Measurements from ENCODE around the gene BMP8A.

Gene BMP8A

DNA sequence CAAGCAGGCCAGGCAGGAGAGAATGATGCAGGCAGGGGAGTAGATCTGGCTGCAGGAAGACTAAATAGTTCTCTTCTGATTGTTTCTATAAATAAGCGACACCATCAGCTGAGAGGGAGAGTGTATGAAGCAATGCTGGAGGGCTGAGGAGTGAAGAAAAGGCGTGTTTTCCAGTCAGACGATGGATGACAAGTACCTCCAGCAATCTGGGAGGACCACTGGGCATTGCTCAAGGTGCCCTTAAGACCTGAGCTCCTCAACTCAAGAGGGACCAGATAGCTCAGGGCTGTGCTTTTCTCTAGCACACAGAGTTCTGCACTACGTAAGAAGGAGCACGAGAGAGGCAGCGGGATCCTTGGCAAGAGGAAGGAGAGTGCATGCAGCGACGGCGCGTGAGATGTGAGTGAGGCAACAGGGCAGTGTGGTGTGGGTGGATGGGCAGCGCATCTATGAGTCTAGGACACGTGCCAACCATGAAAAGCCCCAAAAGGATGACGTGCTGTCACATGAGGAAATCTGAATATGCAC is 49.1 kb downstream of the BMP8A start:
- Histone ChIP-seq H3K4me1 (ENCODE audit: control insufficient read depth in 2 of 2, insufficient read depth in 2 of 2, low read length in 2 of 2) (no peaks in the 10 kb centered on the region), H3K27me3 (ENCODE audit: control insufficient read depth in 2 of 2, insufficient read depth in 2 of 2, low read length in 2 of 2) (no peaks in the 10 kb centered on the region), H3K4me3 (ENCODE audit: low read length in 2 of 2) (no peak overlapping the region), H3K9ac (ENCODE audit: low read depth in 1 of 2, low read length in 2 of 2) (no peak overlapping the region), H3K9me3 (ENCODE audit: control insufficient read depth in 2 of 2, low read length in 2 of 2) (no peaks in the 10 kb centered on the region), H3K27ac (ENCODE audit: low read depth in 2 of 2, low read length in 2 of 2) (no peak overlapping the region), H3K36me3 (ENCODE audit: control insufficient read depth in 2 of 2, insufficient read depth in 2 of 2, low read length in 2 of 2) (peaks cover 14 to 18% of the 10 kb centered on the region in 2 donors)

DNA sequence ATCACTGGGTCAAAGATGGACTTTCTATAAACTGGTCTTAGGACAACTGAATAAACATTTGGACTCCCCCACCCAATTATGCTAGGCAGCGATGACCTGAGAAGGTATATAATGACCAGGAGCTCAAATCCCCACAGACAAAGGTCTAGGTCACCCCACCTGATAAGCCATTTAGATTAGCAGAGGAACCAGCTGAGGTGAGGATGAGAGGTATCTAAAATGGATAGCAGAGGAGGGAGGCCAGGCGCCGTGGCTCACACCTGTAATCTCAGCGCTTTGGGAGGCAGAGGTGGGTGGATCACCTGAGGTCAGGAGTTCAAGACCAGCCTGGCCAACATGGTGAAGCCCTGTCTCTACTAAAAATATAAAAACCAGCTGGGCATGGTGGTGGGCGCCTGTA is 51.5 kb downstream of the BMP8A start:
- Histone ChIP-seq H3K9ac (ENCODE audit: low read depth in 1 of 2, low read length in 2 of 2) (no peak overlapping the region), H3K9me3 (ENCODE audit: control insufficient read depth in 2 of 2, low read length in 2 of 2) (no peaks in the 10 kb centered on the region), H3K27ac (ENCODE audit: low read depth in 2 of 2, low read length in 2 of 2) (no peak overlapping the region), H3K27me3 (ENCODE audit: control insufficient read depth in 2 of 2, insufficient read depth in 2 of 2, low read length in 2 of 2) (no peaks in the 10 kb centered on the region), H3K4me1 (ENCODE audit: control insufficient read depth in 2 of 2, insufficient read depth in 2 of 2, low read length in 2 of 2) (no peaks in the 10 kb centered on the region), H3K4me3 (ENCODE audit: low read length in 2 of 2) (no peak overlapping the region), H3K36me3 (ENCODE audit: control insufficient read depth in 2 of 2, insufficient read depth in 2 of 2, low read length in 2 of 2) (peaks cover 19 to 29% of the 10 kb centered on the region in 2 donors)

DNA sequence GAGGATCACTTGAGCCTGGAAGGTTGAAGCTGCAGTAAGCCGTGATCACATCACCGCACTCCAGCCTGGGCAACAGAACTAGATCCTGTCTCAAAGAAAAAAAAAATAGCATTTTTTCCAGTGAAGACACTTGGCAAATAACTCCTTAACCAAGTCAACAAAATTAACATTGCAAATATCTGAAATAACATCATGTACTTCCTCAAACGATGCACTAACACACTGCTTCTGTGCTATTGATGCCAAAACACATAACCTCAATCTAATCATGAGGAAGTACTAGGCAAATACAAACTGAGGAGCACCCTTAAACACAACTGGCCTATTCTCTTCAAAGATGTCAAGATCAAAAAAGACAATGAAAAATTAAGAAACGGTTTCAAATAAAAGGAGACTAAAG is 52.9 kb downstream of the BMP8A start:
- H3K27ac ChIP-seq (ENCODE audit: low read depth in 2 of 2, low read length in 2 of 2): no peak overlapping the region
- no peaks in the 10 kb centered on the region for H3K27me3 ChIP-seq (ENCODE audit: control insufficient read depth in 2 of 2, insufficient read depth in 2 of 2, low read length in 2 of 2)
- no peak overlapping the region for H3K9ac ChIP-seq (ENCODE audit: low read depth in 1 of 2, low read length in 2 of 2)
- peaks cover 25 to 30% of the 10 kb centered on the region in 2 donors for H3K36me3 ChIP-seq (ENCODE audit: control insufficient read depth in 2 of 2, insufficient read depth in 2 of 2, low read length in 2 of 2)
- no peak overlapping the region for H3K4me3 ChIP-seq (ENCODE audit: low read length in 2 of 2)
- no peaks in the 10 kb centered on the region for H3K4me1 ChIP-seq (ENCODE audit: control insufficient read depth in 2 of 2, insufficient read depth in 2 of 2, low read length in 2 of 2)
- H3K9me3 ChIP-seq (ENCODE audit: control insufficient read depth in 2 of 2, low read length in 2 of 2): no peaks in the 10 kb centered on the region

- H3K9me3 ChIP-seq (ENCODE audit: control insufficient read depth in 2 of 2, low read length in 2 of 2): no peaks in the 10 kb centered on the region
- H3K4me1 ChIP-seq (ENCODE audit: control insufficient read depth in 2 of 2, insufficient read depth in 2 of 2, low read length in 2 of 2): no peaks in the 10 kb centered on the region
- H3K36me3 ChIP-seq (ENCODE audit: control insufficient read depth in 2 of 2, insufficient read depth in 2 of 2, low read length in 2 of 2): peaks cover 23 to 26% of the 10 kb centered on the region in 2 donors
- H3K27ac ChIP-seq (ENCODE audit: low read depth in 2 of 2, low read length in 2 of 2): no peak overlapping the region
- H3K9ac ChIP-seq (ENCODE audit: low read depth in 1 of 2, low read length in 2 of 2): no peak overlapping the region
- no peak overlapping the region for H3K4me3 ChIP-seq (ENCODE audit: low read length in 2 of 2)
- no peaks in the 10 kb centered on the region for H3K27me3 ChIP-seq (ENCODE audit: control insufficient read depth in 2 of 2, insufficient read depth in 2 of 2, low read length in 2 of 2)
Observed at GRCh38 chr1:39545531-39545930, 54.1 kb downstream of the BMP8A start.

DNA sequence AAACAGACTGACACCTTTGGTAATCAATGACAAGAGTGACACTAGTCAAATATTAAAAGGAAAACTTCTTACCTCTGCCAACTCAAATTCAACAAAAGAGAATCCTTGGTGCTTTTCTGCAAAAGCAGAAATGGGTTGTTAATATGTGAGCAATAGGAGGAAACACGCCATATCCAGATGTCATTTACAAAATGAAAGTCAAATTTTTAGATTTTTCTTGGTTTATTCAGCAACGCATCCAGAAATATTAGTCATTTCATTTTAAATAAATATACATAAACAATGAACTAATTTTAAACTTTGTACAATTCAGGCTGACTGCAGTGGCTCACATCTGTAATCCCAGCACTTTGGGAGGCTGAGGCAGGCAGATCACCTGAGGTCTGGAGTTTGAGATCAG is 62.8 kb downstream of the BMP8A start:
- Histone ChIP-seq H3K4me3 (ENCODE audit: low read length in 2 of 2) (no peak overlapping the region), H3K36me3 (ENCODE audit: control insufficient read depth in 2 of 2, insufficient read depth in 2 of 2, low read length in 2 of 2) (peaks cover 5 to 9% of the 10 kb centered on the region in 2 donors), H3K27ac (ENCODE audit: low read depth in 2 of 2, low read length in 2 of 2) (no peak overlapping the region), H3K27me3 (ENCODE audit: control insufficient read depth in 2 of 2, insufficient read depth in 2 of 2, low read length in 2 of 2) (no peaks in the 10 kb centered on the region), H3K9ac (ENCODE audit: low read depth in 1 of 2, low read length in 2 of 2) (no peak overlapping the region), H3K4me1 (ENCODE audit: control insufficient read depth in 2 of 2, insufficient read depth in 2 of 2, low read length in 2 of 2) (no peaks in the 10 kb centered on the region), H3K9me3 (ENCODE audit: control insufficient read depth in 2 of 2, low read length in 2 of 2) (no peaks in the 10 kb centered on the region)

GRCh38 chr1:39561279-39561678 is 69.8 kb downstream of the BMP8A start:
- H3K9ac ChIP-seq (ENCODE audit: low read depth in 1 of 2, low read length in 2 of 2): no peak overlapping the region
- H3K27ac ChIP-seq (ENCODE audit: low read depth in 2 of 2, low read length in 2 of 2): no peak overlapping the region
- no peaks in the 10 kb centered on the region for H3K27me3 ChIP-seq (ENCODE audit: control insufficient read depth in 2 of 2, insufficient read depth in 2 of 2, low read length in 2 of 2)
- H3K36me3 ChIP-seq (ENCODE audit: control insufficient read depth in 2 of 2, insufficient read depth in 2 of 2, low read length in 2 of 2): peaks cover 60% of the 10 kb centered on the region in 2 donors
- peaks cover 0 to 5% of the 10 kb centered on the region in 2 donors for H3K4me1 ChIP-seq (ENCODE audit: control insufficient read depth in 2 of 2, insufficient read depth in 2 of 2, low read length in 2 of 2)
- H3K4me3 ChIP-seq (ENCODE audit: low read length in 2 of 2): no peak overlapping the region
- no peaks in the 10 kb centered on the region for H3K9me3 ChIP-seq (ENCODE audit: control insufficient read depth in 2 of 2, low read length in 2 of 2)

DNA sequence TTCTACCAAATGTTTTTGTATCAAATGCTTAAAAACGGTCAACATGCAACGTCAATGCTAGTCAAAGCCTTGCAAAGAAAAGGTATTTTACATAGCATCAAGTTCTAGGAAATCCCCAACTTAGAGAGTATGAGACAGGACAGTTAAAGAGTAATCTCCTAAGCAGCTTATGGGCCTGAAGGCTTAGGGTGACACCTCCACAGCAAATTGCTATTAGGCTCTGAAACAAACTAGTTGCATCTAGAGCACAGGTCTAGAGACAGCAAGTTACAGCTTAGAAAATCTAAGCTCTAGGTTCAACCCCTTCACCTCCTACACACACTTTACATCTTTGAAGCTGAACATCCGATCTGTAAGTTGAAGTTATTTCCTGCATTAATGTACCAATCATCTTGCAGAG is 71.5 kb downstream of the BMP8A start:
- peaks cover 71 to 74% of the 10 kb centered on the region in 2 donors for H3K36me3 ChIP-seq (ENCODE audit: control insufficient read depth in 2 of 2, insufficient read depth in 2 of 2, low read length in 2 of 2)
- H3K27me3 ChIP-seq (ENCODE audit: control insufficient read depth in 2 of 2, insufficient read depth in 2 of 2, low read length in 2 of 2): no peaks in the 10 kb centered on the region
- H3K9me3 ChIP-seq (ENCODE audit: control insufficient read depth in 2 of 2, low read length in 2 of 2): no peaks in the 10 kb centered on the region
- H3K27ac ChIP-seq (ENCODE audit: low read depth in 2 of 2, low read length in 2 of 2): no peak overlapping the region
- no peak overlapping the region for H3K4me3 ChIP-seq (ENCODE audit: low read length in 2 of 2)
- H3K4me1 ChIP-seq (ENCODE audit: control insufficient read depth in 2 of 2, insufficient read depth in 2 of 2, low read length in 2 of 2): peaks cover 6 to 19% of the 10 kb centered on the region in 2 donors
- H3K9ac ChIP-seq (ENCODE audit: low read depth in 1 of 2, low read length in 2 of 2): no peak overlapping the region

DNA sequence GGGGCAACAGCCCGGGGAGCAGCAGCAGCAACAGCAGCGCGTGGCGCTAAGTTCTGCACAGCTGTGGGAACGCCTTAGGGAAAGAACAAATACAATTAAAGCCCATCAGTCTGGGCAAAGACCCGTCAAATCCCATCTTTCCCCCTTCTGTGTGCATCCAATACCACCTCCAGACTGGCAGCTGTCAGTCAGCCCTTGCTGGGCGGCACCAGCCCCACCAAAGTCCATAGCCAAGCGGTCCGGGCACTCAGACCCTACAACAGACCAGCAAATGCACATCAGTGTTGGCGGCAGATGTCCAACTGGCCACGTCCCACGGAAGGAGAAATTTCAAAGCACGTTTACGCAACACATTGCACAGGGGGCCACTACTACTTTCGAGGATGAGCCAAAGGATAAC is 72.2 kb downstream of the BMP8A start:
- H3K9me3 ChIP-seq (ENCODE audit: control insufficient read depth in 2 of 2, low read length in 2 of 2): no peaks in the 10 kb centered on the region
- peaks cover 6 to 19% of the 10 kb centered on the region in 2 donors for H3K4me1 ChIP-seq (ENCODE audit: control insufficient read depth in 2 of 2, insufficient read depth in 2 of 2, low read length in 2 of 2)
- H3K4me3 ChIP-seq (ENCODE audit: low read length in 2 of 2): no peak overlapping the region
- H3K9ac ChIP-seq (ENCODE audit: low read depth in 1 of 2, low read length in 2 of 2): no peak overlapping the region
- no peak overlapping the region for H3K27ac ChIP-seq (ENCODE audit: low read depth in 2 of 2, low read length in 2 of 2)
- peaks cover 76 to 79% of the 10 kb centered on the region in 2 donors for H3K36me3 ChIP-seq (ENCODE audit: control insufficient read depth in 2 of 2, insufficient read depth in 2 of 2, low read length in 2 of 2)
- no peaks in the 10 kb centered on the region for H3K27me3 ChIP-seq (ENCODE audit: control insufficient read depth in 2 of 2, insufficient read depth in 2 of 2, low read length in 2 of 2)

DNA sequence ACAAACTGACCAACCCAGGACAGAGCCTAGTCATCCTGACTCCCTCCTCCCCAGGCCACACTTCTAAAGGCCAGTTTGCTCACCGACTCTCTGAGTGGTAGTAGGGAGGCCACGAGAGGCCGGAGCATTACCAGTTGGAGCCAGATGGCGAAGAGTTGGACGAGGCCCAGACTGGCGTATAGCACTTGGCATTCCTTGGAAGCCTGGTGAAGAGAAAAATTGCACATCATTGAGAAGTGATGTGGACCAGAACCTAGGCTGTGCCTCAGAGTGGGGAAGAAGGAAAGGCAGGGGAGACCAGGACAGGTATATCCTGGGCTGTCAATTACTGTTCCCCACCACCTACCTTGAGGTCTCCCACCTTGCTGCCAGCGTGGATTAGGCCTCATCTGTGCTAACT is 72.9 kb downstream of the BMP8A start:
- peaks cover 8 to 19% of the 10 kb centered on the region in 2 donors for H3K4me1 ChIP-seq (ENCODE audit: control insufficient read depth in 2 of 2, insufficient read depth in 2 of 2, low read length in 2 of 2)
- no peaks in the 10 kb centered on the region for H3K27me3 ChIP-seq (ENCODE audit: control insufficient read depth in 2 of 2, insufficient read depth in 2 of 2, low read length in 2 of 2)
- H3K4me3 ChIP-seq (ENCODE audit: low read length in 2 of 2): no peak overlapping the region
- H3K36me3 ChIP-seq (ENCODE audit: control insufficient read depth in 2 of 2, insufficient read depth in 2 of 2, low read length in 2 of 2): peaks cover 79 to 86% of the 10 kb centered on the region in 2 donors
- no peak overlapping the region for H3K27ac ChIP-seq (ENCODE audit: low read depth in 2 of 2, low read length in 2 of 2)
- no peaks in the 10 kb centered on the region for H3K9me3 ChIP-seq (ENCODE audit: control insufficient read depth in 2 of 2, low read length in 2 of 2)
- no peak overlapping the region for H3K9ac ChIP-seq (ENCODE audit: low read depth in 1 of 2, low read length in 2 of 2)

- Histone ChIP-seq H3K27ac (ENCODE audit: low read depth in 2 of 2, low read length in 2 of 2) (no peak overlapping the region), H3K36me3 (ENCODE audit: control insufficient read depth in 2 of 2, insufficient read depth in 2 of 2, low read length in 2 of 2) (peaks cover 84 to 91% of the 10 kb centered on the region in 2 donors)
Observed at GRCh38 chr1:39564941-39565340, 73.5 kb downstream of the BMP8A start.

More at GRCh38 chr1:39564941-39565340, 73.5 kb downstream of the BMP8A start:
- Histone ChIP-seq H3K4me1 (ENCODE audit: control insufficient read depth in 2 of 2, insufficient read depth in 2 of 2, low read length in 2 of 2) (peaks cover 9 to 19% of the 10 kb centered on the region in 2 donors), H3K9me3 (ENCODE audit: control insufficient read depth in 2 of 2, low read length in 2 of 2) (no peaks in the 10 kb centered on the region), H3K9ac (ENCODE audit: low read depth in 1 of 2, low read length in 2 of 2) (no peak overlapping the region), H3K4me3 (ENCODE audit: low read length in 2 of 2) (no peak overlapping the region), H3K27me3 (ENCODE audit: control insufficient read depth in 2 of 2, insufficient read depth in 2 of 2, low read length in 2 of 2) (no peaks in the 10 kb centered on the region)
